GM21528 (cell line): ENCODE measurements around the gene LECT2.

Experiments
- ATAC-seq: cut with Tn5 transposase; IDR thresholded peaks from one replicate; pipeline ENCODE4 v1.9.1; 2021; ENCODE audit warnings: mild to moderate bottlenecking, moderate library complexity; ENCODE audit not compliant: unreplicated experiment, low FRiP score

The LECT2 gene

DNA sequence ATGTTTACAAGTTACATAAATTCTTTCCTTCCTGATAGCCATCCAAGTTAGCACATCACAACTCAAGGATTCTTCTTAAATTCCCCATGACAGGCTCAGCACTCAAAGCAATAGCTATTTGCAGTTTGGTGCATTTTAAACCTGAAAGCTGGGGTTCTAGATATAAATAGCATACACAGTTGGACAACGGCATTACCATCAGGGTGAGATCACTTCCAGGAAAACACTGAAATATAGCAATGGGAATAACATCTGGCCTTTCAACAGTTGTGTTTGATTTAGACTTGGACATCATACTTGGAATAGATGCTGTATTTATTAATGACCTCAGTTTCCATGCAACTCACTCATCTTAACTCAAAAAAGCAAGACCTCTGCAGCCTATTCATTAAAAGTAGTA is 24.7 kb upstream of the LECT2 start:
- no peak for ATAC-seq

DNA sequence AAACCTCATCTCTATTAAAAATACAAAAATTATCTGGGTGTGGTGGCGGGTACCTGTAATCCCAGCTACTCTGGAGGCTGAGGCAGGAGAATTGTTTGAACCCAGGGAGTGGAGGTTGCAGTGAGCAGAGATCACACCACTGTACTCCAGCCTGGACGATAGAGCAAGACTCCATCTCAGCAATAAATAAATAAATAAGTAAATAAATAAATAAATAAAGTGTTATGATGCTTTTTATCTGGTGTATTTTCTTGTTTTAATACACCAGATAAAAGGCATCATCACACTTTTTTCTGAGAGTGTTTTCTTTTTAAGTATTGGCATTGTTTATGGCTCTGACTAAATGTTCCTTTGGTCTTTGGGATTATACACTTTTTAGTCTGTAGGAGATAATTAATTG is 24.2 kb upstream of the LECT2 start:
- no peak for ATAC-seq

DNA sequence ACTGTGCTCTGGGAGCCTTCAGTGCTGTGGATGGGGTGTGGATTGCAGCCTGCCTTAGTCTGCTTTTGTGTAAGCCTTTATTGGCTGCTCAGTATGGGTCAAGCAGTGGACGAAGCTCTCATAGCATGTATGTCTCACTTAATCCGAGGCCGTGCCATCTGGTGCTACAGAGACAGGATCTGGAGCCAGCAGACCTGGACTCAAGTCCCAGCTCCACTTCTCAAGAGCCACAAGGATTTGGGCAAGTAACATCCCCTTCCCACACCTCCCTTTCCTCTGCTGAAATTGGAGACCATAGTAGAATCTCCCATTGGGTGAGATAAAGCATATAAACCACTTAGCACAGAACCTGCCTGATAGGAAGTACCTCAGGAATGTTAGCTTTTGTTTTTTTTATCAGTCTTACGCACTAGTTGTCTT is 23.4 kb upstream of the LECT2 start:
- ATAC-seq: no peak

DNA sequence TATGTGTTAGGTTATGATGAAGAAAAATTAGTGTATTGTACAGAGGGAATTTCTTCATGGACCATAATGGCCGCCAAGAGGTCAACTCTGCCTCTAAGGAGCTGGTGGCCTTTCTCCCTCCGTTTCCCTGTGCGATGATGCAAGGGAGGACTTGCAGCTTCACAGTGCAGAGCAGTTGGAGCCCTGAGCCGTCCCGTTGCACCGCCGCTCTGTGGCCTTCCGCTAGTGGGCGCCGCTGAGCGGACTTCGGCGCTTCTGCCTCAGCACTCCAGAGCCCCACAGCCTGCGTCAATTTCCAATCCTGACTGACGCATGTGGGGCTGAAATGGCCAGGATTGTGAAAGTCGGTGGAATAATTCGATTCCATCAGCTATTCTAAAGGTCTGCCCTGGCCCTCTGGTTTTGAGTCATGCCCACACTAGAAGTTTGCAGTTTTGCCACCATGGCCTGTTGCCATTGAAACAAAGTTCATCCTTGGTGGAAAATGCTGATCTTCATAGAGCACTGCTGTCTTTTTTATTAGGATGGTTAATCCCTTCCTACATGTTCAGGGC is 22.7 kb upstream of the LECT2 start:
- ATAC-seq: no peak

DNA sequence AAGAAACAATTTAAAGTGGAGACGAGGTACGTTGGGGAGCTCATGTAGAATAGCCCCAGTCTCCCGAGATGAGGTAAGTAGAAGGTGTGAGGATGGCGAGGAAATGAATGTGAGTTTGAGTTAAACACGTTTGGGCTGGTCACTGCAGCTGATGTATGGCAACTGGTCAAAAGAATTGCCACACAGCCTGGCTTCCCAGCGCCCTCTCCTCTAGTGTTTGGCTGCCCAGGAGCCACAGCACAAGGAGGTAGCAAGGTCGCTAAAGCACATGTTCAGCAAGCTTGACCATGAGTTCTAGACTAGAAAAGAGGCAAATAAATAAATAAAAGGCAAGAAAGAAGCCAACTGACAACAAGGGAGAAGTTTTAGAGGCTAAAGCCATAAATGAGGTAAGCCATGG is 21.4 kb upstream of the LECT2 start:
- ATAC-seq: no peak

DNA sequence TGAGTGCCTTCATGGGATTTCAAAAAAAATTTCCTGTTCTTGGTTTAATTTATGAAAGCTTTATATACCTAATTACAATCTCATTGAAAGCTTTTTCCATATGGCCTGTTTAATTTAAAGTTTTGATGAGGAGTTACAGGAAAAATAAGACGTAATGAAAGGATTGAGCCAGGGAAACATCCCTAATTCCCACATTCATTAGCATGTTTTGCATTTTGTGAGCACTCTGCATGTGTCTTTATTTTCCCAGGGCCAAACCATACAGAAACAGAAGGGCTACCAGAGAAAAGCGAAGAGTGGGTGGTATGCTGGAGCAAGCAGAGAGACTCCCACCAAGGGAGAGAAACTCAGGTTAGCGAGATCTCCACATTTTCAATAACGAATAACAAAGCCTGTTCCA is 20.3 kb upstream of the LECT2 start:
- no peak for ATAC-seq

DNA sequence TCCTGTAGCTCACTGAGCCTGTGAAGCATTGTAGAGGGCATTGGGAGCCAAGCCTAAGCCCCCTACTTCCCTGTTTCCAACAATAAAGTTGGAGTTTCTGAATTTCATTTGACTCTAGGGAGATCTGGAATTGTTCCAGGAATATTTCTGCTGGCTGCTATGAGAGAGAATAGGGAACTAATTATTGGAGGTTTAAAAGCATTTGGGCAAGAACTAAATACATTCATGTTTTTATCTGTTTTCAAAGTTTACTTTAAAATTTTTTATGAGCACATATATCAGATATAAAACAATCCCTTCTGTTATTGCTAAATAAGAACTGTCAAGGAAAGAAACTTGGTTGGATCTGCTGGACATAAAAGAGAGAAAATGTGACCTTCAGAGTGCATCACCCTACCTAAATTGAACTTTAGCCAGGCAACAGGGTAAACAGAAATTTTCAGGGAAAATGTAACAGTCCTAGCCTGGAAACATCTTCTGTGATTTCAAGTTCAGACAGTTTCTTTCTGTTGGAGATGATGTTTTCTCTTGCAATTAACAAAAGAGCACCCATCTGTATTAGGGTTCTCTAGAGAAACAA is 19.3 kb upstream of the LECT2 start:
- no peak for ATAC-seq

DNA sequence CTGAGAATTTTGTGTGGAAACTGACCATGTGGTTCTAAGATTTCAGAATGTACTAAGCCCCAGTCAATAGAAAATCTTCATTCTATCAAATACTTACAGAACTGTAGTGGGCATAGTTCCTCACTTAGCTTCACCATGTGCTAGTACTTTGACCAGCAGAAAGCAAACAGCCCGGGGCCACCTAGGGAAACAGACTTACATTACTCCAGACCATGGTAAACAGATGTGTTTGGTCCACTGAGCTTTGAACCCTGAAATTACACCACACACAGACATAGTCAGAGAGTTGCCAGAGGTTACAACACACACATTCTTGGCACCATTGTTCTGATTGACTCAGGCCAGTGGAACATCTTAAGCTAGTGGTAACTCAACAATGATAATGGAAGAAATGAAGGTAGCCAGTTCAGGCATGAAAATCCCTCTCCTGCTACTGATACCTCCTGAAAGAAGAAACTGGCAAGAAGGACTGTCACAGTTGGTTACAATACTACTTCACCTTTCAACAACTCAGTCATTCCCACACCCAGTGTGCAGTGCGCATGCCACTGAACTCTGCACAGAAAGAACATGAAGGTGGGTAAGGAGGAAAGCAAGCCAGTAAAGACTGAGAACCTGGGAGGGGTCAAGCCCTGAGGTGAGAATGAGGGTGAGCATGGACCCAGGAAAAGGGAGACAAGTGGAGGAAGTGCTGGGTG is 18.7 kb upstream of the LECT2 start:
- no peak for ATAC-seq

DNA sequence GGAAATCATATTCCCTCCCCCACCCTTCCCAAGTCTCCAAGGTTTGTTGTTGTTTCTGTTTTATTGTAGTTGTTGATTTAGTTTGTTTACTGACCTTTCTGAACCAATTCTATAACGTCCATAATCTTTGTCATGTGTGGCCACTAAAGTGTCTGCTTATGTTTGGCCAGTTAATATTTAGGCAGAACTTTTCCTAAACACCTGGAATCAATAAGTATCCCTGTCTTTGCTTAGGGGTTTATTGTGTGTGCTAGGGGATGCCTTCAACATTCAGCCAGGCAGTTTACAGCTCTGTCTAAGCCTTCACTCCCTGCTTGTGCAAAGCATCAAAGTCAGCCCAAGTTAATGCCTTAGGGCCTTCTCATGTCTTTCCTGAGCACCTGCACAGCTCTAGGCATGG is 16.9 kb upstream of the LECT2 start:
- no peak for ATAC-seq

DNA sequence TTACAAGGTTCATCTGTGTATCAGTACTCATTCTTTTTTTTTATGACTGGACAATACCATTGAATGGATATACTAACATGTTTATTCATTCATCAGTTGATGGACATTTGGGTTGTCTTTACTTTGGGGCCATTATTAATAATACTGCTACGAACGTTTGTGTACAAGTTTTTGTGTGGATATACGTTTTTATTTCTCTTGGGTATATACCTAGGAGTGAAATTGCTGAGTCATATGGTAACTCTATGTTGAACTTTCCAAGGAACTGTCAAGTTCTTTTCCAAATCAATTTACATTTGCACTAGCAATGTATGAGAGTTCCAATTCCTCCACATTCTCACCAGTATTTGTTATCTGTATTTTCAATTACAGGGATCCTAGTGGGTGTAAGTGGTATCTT is 12.0 kb upstream of the LECT2 start:
- ATAC-seq: no peak

DNA sequence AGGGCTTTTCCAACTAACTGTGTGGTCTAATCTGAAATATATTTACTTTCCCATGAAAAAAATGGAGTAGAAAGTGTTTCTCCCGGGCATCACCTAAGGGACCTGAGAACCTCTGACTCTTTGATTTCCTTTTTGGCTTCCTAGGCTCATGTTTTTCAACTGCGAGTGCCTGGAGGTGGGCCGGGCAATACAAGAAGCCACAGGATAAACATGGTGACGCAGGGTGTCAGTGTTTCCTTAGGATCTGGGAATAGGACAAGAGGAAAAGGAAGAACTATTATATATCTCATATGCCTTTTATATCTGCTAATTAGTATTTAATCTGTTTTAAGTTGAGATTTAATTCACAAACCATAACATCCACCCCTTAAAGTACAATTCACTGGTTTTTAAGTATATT is 11.4 kb upstream of the LECT2 start:
- no peak for ATAC-seq

DNA sequence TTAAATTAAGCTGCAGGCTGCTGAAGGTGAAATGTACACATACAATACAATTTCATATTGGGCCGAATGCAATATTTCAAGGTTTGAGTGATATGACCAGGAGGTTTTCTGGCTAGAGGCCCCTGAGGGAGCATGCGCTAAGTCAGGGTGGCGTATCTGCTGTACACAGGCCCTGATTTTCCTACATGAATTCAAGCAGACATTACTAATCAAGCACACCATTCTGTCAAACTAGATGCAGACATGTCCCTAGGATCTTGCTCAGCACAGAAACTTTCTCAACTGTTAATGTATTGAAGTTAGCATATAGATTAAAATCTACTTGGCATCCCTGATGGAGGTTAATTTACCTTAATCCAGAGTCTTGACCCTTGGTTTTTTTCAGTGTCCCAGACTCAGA is 10.7 kb upstream of the LECT2 start:
- no peak for ATAC-seq

DNA sequence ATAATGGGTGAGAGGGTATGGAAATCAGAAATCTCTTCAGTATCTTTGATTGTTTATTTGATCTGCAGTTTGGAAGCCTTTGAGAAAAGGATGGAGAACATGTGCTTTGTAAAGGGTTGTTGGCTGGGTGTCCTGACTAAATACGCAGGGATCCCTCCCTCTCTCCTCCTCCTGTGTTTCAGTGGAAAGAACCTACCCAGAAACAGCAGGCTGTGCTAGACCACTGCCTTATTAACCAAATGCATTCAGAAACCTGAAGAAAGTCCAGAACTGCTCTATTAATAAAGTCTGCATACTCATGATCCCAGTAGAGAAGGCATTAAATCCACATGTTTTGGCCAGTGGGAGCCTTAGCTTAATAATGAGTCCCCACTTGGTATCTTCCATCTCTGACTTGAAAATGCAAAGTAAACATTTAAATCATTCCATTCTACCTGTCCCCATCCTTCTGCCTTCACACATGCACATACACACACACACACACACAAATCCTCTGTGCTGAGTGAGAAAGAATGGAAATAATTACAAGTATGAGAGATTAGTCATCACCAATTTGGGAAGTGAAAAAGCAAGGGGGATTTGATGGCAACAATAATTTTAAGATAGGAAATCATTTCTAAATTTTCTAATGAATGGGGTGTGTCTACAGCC is 10.0 kb upstream of the LECT2 start:
- no peak for ATAC-seq

DNA sequence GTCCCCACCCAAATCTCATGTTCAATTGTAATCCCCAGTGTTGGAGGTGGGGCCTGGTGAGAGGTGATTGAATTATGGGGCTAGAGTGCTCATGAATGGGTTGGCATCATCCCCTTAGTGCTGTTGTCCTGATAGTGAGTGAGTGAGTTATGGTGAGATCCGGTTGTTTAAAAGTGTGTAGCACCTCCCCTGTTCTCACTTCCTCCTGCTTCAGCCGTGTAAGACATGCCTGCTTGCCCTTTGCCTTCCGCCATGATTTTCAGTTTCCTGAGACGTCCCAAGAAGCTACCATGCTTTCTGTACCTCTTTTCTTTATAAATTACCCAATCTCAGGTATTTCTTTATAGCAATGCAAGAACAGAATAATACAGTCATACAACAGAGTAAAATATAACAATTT is 742 bp upstream of the LECT2 start:
- no peak for ATAC-seq

DNA sequence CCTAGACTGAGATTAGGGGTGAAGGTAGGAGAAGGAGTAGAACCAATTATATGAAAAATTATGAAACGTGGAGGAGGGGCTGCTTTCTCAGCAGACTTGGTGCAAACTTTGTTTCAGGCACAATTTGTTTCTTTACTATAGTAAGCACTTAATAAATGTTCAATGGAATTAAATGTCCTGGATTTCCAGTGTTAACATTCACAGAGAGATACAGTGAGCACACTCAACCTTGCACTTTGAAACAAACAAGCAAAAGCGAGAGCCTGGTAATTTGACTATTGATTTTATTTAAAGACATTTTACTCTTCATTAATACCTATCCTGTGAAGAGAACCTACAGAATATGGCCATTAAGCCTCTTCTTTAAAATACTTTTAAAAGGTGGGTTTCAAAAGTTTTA is 933 bp downstream of the LECT2 start:
- ATAC-seq: no peak

DNA sequence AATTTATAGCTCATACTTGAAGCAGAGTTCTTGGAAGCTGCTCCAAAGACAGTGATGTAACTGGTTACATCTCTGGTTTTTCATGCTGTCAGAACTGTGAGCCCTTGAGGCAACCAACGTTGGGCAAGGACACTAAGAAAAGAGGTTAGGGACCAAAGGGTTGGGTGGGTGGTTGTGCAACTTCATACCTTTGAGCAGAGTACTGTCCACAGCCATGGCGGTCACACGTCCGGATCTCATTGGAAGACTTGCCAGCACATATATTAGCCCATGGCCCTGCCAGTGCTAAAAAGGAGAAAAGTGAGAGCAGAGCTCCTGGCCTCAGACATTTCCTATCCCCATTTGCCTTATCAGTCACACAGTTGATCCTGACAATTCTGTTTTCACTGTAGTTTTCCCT is 2.1 kb downstream of the LECT2 start:
- ATAC-seq: no peak

DNA sequence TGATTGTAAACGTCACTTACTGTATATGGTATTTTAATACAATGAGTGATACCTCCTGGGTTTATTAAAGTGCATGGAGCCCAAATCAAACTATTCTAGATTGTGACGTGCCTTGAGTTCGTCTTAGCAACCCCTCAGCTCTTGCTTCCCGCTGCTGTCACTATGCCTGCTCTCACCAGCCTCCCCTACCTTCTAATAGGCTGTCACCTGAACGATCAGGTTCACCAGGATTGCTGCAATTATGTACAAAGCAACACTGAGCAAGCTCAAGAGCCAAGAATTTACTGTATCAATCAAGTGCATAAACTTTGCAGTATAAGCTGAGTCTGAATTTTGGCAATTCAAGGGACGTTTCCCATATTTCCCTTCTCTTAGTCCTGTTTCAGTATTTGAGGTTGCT is 3.0 kb downstream of the LECT2 start:
- ATAC-seq: no peak

DNA sequence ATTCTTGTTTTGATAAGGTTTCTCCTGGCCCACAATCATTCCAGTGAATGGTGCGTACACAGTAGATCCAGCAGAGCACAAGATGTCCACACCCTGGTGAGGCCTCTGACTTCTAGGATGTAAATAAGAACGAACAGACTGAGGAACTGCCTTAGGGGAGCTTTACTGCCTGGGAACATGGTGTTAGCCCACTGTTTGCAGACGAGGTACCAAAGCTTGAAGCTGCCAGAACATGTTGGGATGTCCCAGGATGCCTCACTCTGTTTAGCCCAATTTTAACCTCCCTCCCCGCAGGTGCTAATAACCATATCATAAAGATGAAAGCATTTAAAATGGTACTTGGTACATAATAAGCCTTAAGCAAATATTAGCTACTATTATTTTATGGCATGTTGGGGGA is 3.5 kb downstream of the LECT2 start:
- no peak for ATAC-seq

DNA sequence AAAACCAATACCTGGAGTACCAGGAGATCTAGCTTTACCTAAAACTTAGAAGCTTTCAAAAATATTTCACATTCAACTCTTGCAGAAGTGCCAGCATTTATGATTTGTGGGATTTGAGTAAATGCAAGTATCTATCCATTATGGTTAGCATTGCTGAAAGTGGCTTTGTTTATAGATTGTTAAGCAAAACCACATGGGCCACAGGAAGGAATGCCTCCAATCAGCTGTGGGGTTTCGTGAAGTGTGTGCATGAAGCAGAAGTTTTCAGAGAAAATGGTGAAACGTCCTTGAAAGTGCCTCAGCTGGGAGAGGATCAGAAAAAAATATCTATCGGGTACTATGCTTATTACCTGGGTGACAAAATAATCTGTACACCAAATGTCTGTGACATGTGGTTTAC is 4.2 kb downstream of the LECT2 start:
- ATAC-seq: no peak

DNA sequence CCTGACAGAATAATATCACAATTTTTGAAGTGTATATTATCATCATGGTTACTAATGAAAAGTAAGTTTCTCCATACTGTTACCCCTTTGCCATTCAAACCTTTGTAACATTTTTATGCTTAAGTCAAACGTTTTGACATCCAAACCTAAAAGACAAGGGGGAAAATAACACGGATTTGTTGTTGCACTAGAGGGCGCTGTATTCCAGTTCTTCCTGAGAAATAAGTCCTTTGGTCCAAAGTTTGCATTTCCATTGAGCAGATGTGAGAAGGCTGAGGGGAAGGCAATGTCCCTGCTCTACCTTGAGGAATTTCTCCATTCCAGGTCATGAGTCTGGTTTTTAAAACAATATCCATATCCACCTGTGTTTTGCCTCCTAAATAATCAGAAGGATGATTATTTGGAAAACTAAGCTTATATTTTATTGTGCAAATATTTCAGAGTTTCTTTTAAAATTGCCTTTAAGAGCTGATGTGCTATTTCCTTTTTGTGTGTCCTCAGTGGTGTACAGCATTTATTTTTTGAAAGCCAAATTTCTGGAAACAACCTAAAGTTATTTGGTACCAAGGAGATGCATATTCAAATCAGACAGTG is 9.7 kb downstream of the LECT2 start:
- no peak for ATAC-seq

DNA sequence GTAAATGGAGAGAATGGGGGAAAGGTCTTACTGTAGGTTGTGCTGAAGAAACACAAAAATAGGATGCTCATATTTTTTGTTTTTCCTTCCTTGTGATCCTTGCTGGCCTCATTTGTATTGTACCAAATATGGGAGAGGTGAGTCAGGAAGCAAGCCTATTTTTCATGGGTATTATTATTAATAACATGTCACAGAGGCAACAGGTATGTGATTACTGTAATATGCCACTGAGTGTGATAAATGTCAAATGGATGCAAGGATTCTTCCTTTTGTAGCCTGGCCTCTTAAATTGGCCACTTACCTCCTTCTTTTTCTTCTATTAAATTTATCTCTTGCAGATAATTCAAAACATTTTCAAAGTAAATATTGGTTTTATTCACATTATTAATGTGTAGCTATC is 10.2 kb downstream of the LECT2 start:
- no peak for ATAC-seq
